Loucy (cell line): ENCODE data around the gene TBCD.

Experiments
- CTCF ChIP-seq: fragments of 200-600 bp; sonication (generic); conservative IDR thresholded peaks from 2 replicates; pipeline ENCODE4 v1.5.1; 2014; ENCODE audit warnings: mild to moderate bottlenecking, antibody characterized with exemption, low read length
- EZH2phosphoT487 ChIP-seq: fragments of 200-600 bp; IDR thresholded peaks from 2 replicates; pipeline ENCODE4 v1.6.1; 2018; ENCODE audit warnings: antibody characterized with exemption, mild to moderate bottlenecking, moderate library complexity, borderline replicate concordance

GRCh38 chr17:82826211-82826610, 74.3 kb downstream of the TBCD start:
- no peak for TF ChIP-seq CTCF
- TF ChIP-seq EZH2phosphoT487 = no peak
